Hepatocyte (in vitro differentiated cells): ENCODE results near the gene TMEM150B.

Experiments
- EZH2 ChIP-seq: fragments of 200-600 bp; sonication (generic); IDR thresholded peaks from 2 replicates; pipeline ENCODE4 v1.6.1; 2016; ENCODE audit warnings: antibody characterized with exemption, mild to moderate bottlenecking, borderline replicate concordance
- EZH2phosphoT487 ChIP-seq: fragments of 200-600 bp; sonication (generic); IDR thresholded peaks from one replicate; pipeline ENCODE4 v1.6.1; 2018; ENCODE audit warnings: antibody characterized with exemption, mild to moderate bottlenecking, low read depth, moderate library complexity; ENCODE audit not compliant: unreplicated experiment, severe bottlenecking
- TF ChIP-seq, protein P1 (sequence below): fragments of 200-600 bp; sonication (generic); IDR thresholded peaks from 2 replicates; pipeline ENCODE4 v1.5.1; 2016; ENCODE audit warnings: antibody characterized with exemption, mild to moderate bottlenecking; ENCODE audit not compliant: poor library complexity

DNA sequence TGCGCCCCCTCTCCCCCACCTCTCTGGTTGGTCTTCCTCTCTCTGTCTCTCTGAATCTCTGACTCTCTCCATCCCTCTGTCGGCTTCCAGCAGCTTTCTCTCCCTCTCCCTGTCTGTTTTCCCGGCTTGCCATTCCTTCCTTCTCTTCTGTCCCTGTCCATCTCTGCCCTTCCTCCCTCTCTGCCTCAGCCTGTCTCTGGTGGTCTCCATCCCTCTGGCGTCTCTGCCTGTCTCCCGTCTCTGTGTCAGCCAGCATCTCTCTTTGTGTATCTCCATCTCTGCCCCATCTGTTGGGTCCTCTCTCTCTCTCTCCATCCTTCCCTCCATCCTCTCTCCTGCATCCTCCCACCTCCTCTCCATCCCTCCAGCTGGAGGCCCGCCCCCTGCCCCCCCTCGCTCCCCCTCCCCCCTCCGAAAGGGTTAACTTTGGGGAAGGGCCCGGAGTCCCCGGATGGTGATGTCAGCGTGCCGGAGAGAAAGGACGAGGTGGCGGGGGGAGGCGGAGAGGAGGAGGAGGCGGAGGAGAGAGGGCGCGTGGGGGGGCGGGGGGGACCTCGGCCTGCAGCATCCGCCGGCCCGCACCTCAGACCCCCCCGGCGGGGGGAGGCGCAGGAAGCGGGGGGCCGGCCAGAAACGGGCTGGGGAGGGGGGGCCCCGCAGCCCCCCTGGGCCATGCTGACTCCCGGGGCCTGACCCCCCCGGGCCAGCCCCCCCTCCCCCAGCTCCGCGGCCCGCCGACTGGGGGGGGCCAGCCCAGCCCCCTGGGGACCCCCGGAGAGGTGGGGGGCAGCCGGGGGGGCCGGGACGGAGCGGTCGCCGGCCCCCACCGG, 41.4 kb downstream of the TMEM150B start, which contains the start of gene BRSK1:
- TF ChIP-seq, protein P1, sequence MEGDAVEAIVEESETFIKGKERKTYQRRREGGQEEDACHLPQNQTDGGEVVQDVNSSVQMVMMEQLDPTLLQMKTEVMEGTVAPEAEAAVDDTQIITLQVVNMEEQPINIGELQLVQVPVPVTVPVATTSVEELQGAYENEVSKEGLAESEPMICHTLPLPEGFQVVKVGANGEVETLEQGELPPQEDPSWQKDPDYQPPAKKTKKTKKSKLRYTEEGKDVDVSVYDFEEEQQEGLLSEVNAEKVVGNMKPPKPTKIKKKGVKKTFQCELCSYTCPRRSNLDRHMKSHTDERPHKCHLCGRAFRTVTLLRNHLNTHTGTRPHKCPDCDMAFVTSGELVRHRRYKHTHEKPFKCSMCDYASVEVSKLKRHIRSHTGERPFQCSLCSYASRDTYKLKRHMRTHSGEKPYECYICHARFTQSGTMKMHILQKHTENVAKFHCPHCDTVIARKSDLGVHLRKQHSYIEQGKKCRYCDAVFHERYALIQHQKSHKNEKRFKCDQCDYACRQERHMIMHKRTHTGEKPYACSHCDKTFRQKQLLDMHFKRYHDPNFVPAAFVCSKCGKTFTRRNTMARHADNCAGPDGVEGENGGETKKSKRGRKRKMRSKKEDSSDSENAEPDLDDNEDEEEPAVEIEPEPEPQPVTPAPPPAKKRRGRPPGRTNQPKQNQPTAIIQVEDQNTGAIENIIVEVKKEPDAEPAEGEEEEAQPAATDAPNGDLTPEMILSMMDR, result no peak
- TF ChIP-seq EZH2 (no peak), EZH2phosphoT487 (no peak)
